H1 (cell line): ENCODE data around the gene NKD2.

Source experiments
- CEBPB ChIP-seq: IDR thresholded peaks from 2 replicates; pipeline ENCODE4 v1.6.1; 2012; ENCODE audit warnings: low read depth, low read length
- CTCF ChIP-seq, 3 experiments: IDR thresholded peaks; 1 replicate in 2 of 3; 2 replicates in 1 of 3; pipeline versions ENCODE4 v1.5.1 to v1.6.1; 2011; ENCODE audit warnings: low read length in 3 of 3, mild to moderate bottlenecking in 3 of 3, inconsistent platforms in 2 of 3, low read depth in 1 of 3, moderate library complexity in 1 of 3; ENCODE audit not compliant: insufficient read depth in 1 of 3; ENCODE audit errors: control extremely low read depth in 1 of 3
- TAF1 ChIP-seq: IDR thresholded peaks from 2 replicates; pipeline ENCODE4 v1.6.1; 2011; ENCODE audit warnings: mild to moderate bottlenecking, low read depth, low read length

- no peak for TF ChIP-seq CEBPB
- no peak for TF ChIP-seq CTCF (IDR thresholded peaks at IDR 0.05; ENCODE audit: control extremely low read depth in 1 of 3, insufficient read depth in 1 of 3, low read depth in 1 of 3, low read length in 3 of 3)
- no peak for TF ChIP-seq TAF1
Observed at GRCh38 chr5:1059884-1060263, 51.3 kb downstream of the NKD2 start.
